ENCODE data around the gene TMEM98.
"Not testable (repeated sequence)": the region's sequence is repeated elsewhere in the genome, so short reads cannot be mapped to it uniquely, and the experiment has no call there.

TMEM98 gene

DNA sequence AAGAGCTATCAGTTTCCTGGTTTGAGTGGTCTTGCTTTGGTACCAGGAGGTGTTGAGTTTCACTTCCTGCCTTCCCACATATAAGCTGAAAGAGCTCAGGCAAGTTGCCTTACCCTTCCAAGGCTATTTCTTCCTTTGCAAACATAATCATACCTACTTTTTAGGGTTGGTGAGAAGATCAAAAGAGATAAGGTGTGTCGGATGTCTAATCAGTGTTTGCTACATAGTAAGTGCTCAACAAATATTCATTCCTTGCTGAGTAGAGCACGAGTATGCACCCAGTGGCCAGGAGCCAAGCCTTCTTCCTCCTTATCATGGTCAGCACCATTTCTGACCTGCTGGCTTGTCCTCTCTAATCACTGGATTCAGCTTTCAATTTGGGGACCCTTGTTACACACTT is 12.7 kb upstream of the TMEM98 start:
- no peak for DNase-seq (ENCODE audit: low read depth)

DNA sequence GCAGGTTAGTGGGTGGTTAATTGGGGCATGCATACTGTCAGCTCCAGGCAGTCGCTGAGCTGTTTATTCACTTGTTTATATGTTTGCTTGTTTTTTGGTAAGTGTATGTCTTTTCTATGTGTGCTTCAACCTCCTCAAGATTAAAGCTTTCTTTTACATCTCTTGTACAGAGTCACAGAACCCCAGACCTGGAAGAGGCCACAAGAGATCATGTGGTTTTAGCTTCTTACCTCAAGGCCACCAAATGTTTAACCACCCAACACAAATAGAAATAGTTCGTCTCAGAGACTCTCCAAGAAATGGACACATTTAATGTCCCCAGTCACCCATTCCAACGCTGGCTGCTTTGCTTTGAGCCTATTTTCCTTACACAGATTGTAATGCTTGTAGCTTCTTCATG is 11.8 kb upstream of the TMEM98 start:
- DNase-seq (ENCODE audit: low read depth) = no peak

DNA sequence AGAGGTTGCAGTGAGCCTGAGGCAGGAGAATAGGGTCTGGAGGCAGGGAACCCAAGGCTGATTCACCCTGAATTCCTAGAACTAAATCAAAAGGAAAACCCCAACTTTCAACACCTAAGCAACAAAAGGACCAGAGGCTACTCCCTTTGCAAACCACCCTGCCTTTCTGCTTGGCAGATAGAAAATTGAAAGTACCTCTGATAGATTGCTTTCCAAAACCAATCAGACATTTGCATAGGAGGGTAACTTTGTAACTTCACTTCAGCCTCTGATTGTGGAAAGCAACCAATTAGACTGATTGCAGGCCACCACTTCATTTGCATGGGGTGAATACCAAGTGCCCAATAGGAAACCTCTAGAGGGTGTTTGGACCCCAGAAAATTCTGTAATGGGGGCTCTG is 10.9 kb upstream of the TMEM98 start:
- no peak for DNase-seq (ENCODE audit: low read depth)

DNA sequence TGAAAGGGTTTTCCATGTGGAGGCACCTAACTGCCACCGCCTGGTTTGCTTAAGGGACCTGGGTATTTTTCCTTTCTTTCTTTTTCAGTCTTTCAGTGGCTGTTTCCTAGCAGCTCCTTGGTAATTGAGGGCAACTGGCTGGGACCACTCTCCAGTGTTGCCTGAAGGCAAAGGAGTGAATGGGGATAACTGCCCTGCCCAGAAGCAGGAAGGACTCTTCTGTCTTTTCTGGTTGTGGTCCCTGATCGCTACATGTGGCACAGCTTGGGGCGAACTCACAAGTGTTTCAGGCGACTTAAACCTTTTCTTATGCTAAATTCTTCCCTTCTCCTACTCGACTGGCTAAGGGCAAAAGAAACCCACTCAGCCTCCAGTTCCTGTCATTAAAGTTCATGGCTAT is 10.1 kb upstream of the TMEM98 start:
- DNase-seq (ENCODE audit: low read depth) = no peak

DNA sequence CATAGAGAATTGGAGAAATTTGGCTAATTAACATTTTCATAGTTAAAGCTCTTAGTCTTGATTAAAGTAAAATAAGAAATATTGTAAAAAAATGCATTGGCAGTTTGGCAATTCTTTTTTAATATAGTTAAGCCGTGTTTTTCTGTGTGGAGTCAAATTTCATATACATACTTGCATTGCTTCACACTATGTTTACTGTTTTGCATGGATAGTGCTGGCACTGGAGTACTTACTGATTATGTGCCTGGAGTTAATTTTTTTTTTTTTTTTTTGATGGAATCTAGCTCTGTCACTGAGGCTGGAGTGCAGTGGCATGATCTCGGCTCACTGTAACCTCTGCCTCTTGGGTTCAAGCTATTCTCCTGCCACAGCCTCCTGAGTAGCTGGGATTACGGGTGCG is 8.1 kb upstream of the TMEM98 start:
- DNase-seq (ENCODE audit: low read depth) = not testable (repeated sequence)

DNA sequence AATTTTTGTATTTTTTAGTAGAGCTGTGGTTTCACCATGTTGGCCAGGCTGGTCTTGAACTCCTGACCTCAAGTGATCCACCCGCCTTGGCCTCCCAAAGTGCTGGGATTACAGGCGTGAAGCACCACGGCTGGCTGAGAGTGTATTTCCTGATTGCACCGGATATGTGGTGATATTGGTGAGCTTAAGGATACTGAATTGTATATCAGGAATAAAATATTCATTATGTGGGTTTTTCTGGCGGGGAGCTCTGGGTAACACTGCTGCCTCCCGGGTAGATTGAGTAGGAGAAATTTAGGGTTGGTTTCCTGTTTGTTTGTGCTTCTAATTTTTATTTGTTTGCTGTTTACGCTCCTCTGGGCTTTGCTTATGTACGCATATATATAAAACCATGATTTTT is 7.7 kb upstream of the TMEM98 start:
- DNase-seq (ENCODE audit: low read depth) = no peak

DNA sequence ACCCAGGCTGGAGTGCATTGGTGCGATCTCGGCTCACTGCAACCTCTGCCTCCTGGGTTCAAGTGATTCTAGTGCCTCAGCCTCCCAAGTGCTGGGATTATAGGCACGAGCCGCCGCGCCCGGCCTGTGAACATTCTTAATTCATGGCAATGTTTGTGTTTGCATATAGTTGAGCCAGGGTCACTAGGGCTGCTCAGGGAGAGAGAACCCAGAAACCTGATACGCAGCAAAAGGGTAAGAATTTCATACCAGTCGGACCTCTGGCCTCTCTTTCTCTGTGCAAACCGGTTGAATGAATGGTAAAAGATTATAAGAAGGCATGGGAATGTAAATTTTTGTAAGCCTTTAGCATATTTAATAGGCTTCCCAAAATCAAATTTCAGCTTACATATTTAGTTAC is 6.9 kb upstream of the TMEM98 start:
- no peak for DNase-seq (ENCODE audit: low read depth)

DNA sequence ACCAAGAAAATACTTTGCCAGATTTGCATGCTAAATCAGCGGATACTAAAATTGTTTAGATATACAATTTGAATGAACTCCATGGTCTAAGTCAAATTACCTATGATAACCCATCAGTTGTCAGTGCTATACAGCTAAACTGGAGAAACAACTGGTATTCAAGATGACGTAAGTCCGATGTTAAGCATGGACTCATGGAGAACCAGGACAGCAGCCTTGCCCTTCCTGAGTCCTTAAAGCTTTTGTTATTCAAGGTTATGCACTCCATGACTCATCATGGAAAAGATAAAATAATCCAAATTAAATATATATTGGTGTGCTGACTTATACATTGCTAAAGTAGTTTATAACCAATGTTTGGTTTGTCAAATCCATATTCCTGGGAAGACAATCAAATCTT is 4.0 kb upstream of the TMEM98 start:
- not testable (repeated sequence) for DNase-seq (ENCODE audit: low read depth)

DNA sequence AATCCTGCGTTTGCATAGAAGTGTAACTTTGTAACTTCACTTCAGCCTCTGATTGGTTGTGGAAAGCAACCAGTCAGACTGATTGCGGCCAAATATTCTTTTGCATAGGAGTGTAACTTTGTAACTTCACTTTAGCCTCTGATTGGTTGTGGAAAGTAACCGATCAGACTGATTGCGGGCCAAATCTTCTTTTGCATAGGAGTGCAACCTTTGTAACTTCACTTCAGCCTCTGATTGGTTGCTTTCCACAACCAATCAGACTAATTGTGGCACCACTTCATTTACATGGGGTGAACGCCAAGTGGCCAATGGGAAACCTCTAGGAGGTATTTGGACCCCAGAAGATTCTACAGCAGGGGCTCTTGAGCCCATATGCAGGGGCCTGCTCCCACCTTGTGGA is 1.8 kb upstream of the TMEM98 start:
- no peak for DNase-seq (ENCODE audit: low read depth)

DNA sequence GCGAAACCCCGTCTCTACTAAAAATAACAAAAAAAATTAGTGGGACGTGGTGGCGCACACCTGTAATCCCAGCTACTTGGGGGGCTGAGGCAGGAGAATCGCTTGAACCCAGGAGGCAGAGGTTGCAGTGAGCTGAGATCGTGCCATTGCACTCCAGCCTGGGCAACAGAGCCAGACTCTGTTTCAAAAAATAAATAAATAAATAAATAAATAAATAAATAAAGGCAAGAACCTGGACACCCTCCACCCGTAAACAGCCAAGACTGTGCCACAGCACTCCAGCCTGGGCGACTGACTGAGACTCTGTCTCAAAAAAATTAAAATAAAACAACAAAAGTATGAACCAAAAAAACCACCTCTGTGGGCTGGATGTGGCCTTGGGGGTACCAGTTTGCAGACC is 1.2 kb upstream of the TMEM98 start:
- not testable (repeated sequence) for DNase-seq (ENCODE audit: low read depth)

DNA sequence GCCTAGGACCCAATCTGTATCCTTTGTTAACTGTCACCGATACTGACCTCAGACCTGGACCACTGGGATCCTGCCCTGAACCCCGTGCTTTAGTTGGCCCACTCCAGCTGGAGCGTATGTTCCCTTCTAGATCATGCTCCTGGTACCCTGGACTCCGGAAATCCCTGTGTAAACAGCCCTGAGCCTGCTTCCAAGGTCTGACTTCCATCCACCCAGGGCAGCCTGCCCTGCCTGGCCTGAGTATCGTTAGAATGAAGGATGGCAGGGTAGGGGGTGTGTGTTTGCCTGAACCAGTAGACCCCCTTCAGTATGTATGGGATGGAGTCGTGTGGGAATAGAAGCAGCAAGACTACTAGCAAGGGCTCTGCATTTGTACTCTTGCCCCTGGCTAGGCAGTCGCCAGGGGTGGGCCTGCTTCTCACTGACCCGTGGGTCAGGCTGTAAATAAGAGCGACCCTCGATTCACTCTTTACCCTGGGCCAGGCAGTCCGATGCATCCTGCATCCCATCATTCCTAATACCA is 691 bp upstream of the TMEM98 start:
- DNase-seq (ENCODE audit: low read depth) = no peak

DNA sequence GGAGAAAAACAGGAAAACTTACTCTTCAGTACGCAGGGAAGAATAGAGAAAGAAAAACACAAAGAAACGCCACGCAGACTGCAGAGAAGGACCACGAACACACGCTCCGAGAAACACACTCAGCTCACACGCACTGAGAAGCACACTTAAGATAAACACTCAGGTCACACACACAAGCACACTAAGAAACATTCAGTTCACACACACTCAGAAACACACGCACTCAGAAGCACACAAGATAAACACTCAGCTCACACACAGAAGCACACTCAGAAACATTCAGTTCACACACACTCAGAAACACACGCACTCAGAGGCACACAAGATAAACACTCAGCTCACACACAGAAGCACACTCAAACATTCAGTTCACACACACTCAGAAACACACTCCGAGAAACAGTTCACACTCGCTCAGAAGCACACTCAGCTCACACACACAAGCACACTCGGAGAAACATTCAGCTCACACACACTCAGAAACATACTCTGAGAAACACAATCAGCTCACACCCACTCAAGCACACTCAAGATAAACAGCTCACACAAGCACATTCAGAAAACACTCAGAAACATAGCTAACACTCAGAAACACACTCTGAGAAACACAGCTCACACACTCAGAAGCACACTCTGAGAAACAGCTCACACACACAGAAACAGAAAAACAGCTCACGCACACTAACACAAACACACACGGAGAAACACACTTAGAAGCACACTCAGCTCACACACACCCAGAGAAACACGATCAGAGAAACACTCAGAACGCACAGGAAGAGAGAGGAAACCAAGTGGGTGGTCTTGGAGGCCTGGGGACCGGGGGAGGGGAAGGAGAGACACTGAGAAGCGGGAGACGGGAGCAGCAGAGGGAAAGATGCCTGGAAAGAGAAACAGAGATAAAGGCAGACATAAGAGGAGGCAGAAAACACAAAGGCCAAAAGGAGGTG is 908 bp downstream of the TMEM98 start:
- no peak for DNase-seq (ENCODE audit: low read depth)

DNA sequence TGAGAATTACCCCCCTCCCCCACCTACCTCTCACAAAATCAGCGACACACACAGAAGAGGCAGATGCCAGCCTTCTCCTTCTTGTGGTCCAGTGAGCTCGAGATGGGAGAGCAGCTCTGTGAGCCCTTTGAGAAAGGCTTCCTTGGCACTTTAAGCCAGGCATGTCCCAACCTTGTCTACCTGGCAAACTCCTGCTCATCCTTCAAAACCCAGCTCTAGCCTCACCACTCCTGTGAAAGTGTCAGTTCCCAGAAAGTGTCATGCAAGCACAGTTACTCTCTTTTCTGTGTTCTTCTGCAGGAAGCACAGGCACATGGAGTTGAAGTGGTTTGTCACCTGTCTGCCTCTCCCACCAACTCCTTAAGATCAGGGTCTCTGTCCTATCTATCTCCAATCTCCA is 1.6 kb downstream of the TMEM98 start:
- DNase-seq (ENCODE audit: low read depth) = no peak

DNA sequence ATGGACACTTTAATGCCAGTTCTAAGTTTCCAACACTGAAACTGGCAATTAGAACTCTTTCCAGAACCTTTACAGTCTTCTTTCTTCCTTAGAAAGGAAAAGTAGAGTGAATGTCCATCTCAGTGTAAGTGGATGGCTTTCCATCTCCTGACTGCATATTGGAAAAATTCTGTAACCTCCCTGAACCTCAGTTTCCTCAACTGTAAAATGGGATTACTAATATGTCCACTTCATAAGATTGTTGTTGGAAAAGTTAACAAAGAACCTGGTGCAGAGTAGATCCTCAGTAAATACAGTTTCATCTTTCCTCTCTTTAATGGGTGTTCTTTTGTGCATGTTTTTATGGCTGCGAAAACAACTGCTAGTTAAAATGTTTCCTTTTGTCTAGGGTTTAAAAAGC is 2.6 kb downstream of the TMEM98 start:
- no peak for DNase-seq (ENCODE audit: low read depth)

DNA sequence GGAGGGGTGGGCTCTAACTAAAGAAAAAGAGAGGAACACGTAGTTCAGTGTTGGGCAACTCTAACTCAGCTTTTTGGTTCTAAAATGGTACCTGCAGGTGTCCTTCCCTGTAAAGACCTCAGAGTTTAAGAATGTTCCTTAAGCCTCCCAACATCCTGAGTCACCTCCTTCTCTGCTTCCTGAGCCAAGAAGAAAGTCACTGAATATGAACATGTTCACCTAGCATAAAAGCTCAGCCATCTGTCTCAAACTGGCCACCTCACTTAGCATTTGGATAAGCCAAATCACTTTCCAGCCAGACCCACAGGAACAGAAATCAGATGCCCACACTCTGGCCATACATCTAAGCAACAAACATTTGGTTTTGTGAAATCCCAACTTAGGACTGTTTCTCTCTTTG is 3.7 kb downstream of the TMEM98 start:
- DNase-seq (ENCODE audit: low read depth) = no peak

DNA sequence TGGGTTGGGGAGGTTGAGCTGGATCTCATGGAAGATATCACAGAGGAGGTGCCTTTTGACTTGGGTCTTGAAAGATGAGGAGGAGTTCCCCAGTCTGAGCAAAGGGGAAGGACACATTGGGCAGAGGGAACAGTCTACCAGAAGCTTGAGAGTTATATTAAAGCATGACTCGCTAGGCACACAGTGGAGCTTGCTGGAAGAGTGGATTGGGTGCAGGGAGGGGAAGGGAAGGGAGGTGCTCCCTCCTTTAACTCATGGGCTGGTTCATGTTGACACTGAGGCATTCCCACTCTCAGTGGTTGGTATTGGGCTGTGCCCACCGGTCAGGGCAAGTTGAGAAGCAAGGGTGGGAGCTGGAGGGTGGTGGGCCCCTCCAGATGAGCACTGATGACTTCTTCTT is 5.9 kb downstream of the TMEM98 start:
- no peak for DNase-seq (ENCODE audit: low read depth)

DNA sequence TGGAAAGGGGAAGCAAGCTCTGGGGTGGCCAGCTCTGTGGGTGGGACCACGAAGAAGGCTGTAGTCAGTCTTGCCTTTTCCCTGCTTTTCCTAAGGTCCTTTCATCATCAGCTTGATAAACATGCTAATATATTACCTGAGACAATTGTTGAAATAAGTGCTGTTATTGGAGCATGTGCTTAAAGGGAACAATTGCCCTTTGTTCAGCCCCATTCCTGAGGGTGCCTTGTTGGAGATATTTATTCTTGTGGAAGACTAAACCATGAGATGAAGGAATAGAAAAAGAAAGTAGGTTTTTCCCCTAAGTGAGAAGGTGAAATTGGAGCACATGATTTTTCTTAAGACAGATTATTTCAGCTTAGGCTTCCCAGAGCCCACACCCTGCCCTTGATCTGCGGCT is 7.8 kb downstream of the TMEM98 start:
- no peak for DNase-seq (ENCODE audit: low read depth)

DNA sequence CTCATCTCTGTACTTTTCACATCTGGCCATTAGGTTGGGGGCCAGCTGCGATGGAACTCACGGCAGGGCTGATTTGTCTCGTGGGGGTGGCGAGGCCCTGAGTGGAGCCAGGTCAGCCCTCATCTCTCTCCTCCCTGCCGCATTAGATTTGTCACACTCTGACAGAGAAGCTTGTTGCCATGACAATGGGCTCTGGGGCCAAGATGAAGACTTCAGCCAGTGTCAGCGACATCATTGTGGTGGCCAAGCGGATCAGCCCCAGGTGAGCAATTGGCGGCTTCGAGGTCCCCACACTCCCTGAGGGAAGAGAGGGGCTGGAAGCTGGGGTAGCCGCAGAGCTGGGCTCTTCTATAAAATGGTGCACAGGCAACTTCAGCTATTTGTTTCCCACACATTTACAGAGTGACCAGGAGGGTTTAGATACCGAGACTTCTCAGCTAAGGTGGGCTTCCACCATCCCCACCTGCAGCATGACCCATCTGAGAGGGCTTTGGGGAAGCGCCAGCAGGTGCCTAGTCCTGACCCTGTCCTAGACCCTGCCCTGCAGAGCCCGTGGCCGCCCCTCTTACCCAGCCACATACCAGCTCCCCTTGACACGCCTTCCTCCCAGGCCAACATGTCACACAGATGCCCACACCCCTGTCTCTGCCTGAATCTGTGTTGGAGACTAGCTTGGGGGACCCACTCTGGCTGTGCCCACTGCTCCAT is 8.4 kb downstream of the TMEM98 start:
- no peak for DNase-seq (ENCODE audit: low read depth)

DNA sequence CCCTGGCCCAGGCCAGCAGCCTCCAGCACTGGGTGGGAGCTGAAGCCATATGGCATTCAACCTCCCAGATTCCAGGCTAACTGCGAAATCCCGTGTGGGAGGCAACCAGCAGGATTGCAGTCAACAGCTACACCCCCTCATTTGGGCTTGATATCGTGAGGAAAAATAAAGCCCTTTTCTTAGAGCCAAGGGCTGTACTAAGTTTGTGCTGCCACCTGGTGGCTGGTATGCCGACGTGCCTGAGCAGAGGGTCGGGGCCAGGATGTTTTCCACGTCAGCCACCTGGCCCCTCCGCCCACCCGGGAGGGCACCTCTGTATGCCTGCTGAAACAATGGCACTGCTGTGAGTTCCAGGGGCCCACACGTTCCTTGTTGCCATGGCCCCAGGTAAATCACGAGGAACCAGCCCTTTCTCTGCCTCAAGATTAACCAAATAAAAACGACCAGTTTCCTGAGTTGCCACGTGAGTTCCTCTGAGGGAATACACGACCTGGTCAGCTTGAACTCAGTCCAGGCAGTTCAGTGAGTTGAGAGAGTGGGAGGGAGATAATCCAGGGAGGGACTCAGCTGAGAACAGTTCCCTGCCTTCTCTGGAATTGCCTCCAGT is 9.0 kb downstream of the TMEM98 start:
- peak; percentile 70 for DNase-seq (ENCODE audit: low read depth)

DNA sequence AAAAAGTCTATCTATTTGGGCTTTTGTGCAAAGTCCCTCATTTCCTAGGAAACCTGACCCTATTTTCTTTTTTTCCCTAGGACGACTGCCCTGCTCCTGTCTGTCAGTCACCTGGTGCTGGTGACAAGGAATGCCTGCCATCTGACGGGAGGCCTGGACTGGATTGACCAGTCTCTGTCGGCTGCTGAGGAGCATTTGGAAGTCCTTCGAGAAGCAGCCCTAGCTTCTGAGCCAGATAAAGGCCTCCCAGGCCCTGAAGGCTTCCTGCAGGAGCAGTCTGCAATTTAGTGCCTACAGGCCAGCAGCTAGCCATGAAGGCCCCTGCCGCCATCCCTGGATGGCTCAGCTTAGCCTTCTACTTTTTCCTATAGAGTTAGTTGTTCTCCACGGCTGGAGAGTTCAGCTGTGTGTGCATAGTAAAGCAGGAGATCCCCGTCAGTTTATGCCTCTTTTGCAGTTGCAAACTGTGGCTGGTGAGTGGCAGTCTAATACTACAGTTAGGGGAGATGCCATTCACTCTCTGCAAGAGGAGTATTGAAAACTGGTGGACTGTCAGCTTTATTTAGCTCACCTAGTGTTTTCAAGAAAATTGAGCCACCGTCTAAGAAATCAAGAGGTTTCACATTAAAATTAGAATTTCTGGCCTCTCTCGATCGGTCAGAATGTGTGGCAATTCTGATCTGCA is 12.9 kb downstream of the TMEM98 start:
- no peak for DNase-seq (ENCODE audit: low read depth)

DNA sequence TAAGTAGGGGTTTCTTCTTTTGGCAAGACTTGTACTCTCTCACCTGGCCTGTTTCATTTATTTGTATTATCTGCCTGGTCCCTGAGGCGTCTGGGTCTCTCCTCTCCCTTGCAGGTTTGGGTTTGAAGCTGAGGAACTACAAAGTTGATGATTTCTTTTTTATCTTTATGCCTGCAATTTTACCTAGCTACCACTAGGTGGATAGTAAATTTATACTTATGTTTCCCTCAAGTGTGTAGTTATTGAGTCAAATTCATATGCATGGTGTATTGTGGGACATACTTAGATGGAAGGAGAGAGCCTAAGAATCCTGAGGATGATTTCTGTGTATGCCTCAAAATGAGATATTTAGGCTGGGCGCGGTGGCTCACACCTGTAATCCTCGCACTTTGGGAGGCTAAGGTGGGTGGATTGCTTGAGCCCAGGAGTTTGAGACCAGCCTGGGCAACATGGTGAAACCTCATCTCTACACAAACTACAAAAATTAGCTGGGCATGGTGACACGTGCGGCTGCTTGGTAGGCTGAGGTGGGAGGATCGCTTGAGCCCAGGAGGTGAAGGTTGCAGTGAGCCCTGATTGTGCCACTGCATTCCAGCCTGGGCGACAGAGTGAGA is 13.6 kb downstream of the TMEM98 start:
- DNase-seq (ENCODE audit: low read depth) = no peak

DNA sequence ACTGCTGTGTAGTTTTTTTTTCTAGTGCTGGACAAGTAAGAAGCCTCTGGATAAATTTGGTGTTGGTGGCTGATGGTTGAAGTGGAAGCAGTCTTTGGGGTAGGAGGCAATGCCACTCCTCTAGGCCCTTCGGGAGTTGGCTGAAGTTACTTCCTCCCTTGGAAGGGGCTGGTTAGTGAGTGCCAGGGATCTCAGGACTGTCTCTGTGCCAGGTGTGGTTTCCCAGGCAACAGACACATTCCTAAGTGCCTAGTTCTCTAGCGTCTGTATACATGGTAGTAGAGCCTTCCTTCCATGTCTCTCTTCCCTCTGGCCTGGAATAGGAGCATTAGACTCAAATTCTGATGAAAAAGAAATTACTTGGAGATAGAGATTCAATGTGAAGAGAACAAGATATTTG is 15.3 kb downstream of the TMEM98 start:
- DNase-seq (ENCODE audit: low read depth) = no peak

Measured in ELR (cell line).